Loucy (cell line): Measurements from ENCODE around the gene TMEM273.

Source experiments
- CTCF ChIP-seq: fragments of 200-600 bp; sonication (generic); conservative IDR thresholded peaks from 2 replicates; pipeline ENCODE4 v1.5.1; 2014; ENCODE audit warnings: mild to moderate bottlenecking, antibody characterized with exemption, low read length
- EZH2phosphoT487 ChIP-seq: fragments of 200-600 bp; IDR thresholded peaks from 2 replicates; pipeline ENCODE4 v1.6.1; 2018; ENCODE audit warnings: antibody characterized with exemption, mild to moderate bottlenecking, moderate library complexity, borderline replicate concordance

GRCh38 chr10:49141541-49142332 is 46.5 kb downstream of the TMEM273 start:
- no peak for TF ChIP-seq CTCF
- no peak for TF ChIP-seq EZH2phosphoT487
